CD8-positive, alpha-beta memory T cell (primary cell): ENCODE measurements around the gene TTYH1. TPM values are rescaled to one million over a fixed set of nuclear protein-coding genes. Genes with fewer than 3 reads are reported as not detected.
A peak's percentile ranks its signal among the peaks of the same experiment; 100 is the strongest.
"Not testable (repeated sequence)": the region's sequence is repeated elsewhere in the genome, so short reads cannot be mapped to it uniquely, and the experiment has no call there.

Source experiments
- CTCF ChIA-PET: fragments of 350-600 bp; sonication (Branson Sonifier 250); formaldehyde crosslinking; loops from one replicate; lab custom pipeline; 2021; ENCODE audit warnings: antibody characterized with exemption; lab: Charles Lee
- POLR2A ChIA-PET: fragments of 350-600 bp; sonication (Branson Sonifier 250); formaldehyde crosslinking; loops from one replicate; lab custom pipeline; 2021; ENCODE audit warnings: antibody characterized with exemption; lab: Charles Lee
- DNase-seq, 5 donors: peaks; one replicate each; pipeline versions ENCODE4 v3.0.0 to v3.0.0-alpha.2; 2020 to 2022; ENCODE audit warnings: mixed read lengths in 1 of 5
- H3K27ac ChIP-seq: one replicate; pipeline ENCODE4 v1.7.0; 2013; ENCODE audit warnings: low read depth, mild to moderate bottlenecking, low read length, moderate library complexity
- H3K27me3 ChIP-seq: 2 replicates; pipeline ENCODE4 v1.7.0; 2013; ENCODE audit warnings: low read length, mild to moderate bottlenecking; ENCODE audit not compliant: insufficient read depth, poor library complexity, severe bottlenecking
- H3K36me3 ChIP-seq: 2 replicates; pipeline ENCODE4 v1.7.0; 2013; ENCODE audit warnings: mild to moderate bottlenecking, low read length, moderate library complexity; ENCODE audit not compliant: insufficient read depth
- H3K4me1 ChIP-seq: 2 replicates; pipeline ENCODE4 v1.7.0; 2013; ENCODE audit warnings: mild to moderate bottlenecking, low read length, moderate library complexity; ENCODE audit not compliant: insufficient read depth
- H3K4me3 ChIP-seq: 2 replicates; pipeline ENCODE4 v1.7.0; 2013; ENCODE audit warnings: mild to moderate bottlenecking, low read length
- H3K9me3 ChIP-seq: 2 replicates; pipeline ENCODE4 v1.7.0; 2013; ENCODE audit warnings: mild to moderate bottlenecking, low read length
- H3K27ac Mint-ChIP-seq, 8 donors: one replicate each; pipeline ENCODE4 v1.8.0; 2020 to 2021; ENCODE audit warnings: mixed read lengths in 8 of 8, mild to moderate bottlenecking in 6 of 8, inconsistent platforms in 3 of 8, moderate library complexity in 3 of 8
- H3K27me3 Mint-ChIP-seq, 2 donors: one replicate each; pipeline ENCODE4 v1.8.0; 2020 to 2021; ENCODE audit warnings: mixed read lengths in 2 of 2, mild to moderate bottlenecking in 1 of 2, moderate library complexity in 1 of 2
- H3K36me3 Mint-ChIP-seq, 3 donors: one replicate each; pipeline ENCODE4 v1.8.0; 2020 to 2021; ENCODE audit warnings: mixed read lengths in 3 of 3, inconsistent platforms in 1 of 3, mild to moderate bottlenecking in 1 of 3
- H3K4me1 Mint-ChIP-seq, 3 donors: one replicate each; pipeline ENCODE4 v1.8.0; 2020 to 2021; ENCODE audit warnings: mixed read lengths in 3 of 3, inconsistent platforms in 1 of 3, mild to moderate bottlenecking in 1 of 3
- H3K4me3 Mint-ChIP-seq, 7 donors: one replicate each; pipeline ENCODE4 v1.8.0; 2020 to 2021; ENCODE audit warnings: mixed read lengths in 7 of 7, mild to moderate bottlenecking in 6 of 7, moderate library complexity in 4 of 7, inconsistent platforms in 2 of 7
- H3K9me3 Mint-ChIP-seq, 5 donors: one replicate each; pipeline ENCODE4 v1.8.0; 2020 to 2022; ENCODE audit warnings: mixed read lengths in 5 of 5, mild to moderate bottlenecking in 3 of 5, moderate library complexity in 2 of 5, inconsistent platforms in 1 of 5
- polyA plus RNA-seq: library from polyadenylated mRNA; unstranded; fragments of 300-500 nt; fragmentation: Illumina TruSeq; gene quantifications from one replicate; pipeline ENCODE4 v1.2.3, GENCODE V29; 2021
- total RNA-seq, 2 experiments: library from RNA; stranded (reverse); gene quantifications; one replicate each; pipeline ENCODE4 v1.2.3, GENCODE V29; 2021

TTYH1 gene
- total and polyA plus RNA-seq, 3 experiments from 2014 or later: 0.66 TPM; not detected in 2

DNA sequence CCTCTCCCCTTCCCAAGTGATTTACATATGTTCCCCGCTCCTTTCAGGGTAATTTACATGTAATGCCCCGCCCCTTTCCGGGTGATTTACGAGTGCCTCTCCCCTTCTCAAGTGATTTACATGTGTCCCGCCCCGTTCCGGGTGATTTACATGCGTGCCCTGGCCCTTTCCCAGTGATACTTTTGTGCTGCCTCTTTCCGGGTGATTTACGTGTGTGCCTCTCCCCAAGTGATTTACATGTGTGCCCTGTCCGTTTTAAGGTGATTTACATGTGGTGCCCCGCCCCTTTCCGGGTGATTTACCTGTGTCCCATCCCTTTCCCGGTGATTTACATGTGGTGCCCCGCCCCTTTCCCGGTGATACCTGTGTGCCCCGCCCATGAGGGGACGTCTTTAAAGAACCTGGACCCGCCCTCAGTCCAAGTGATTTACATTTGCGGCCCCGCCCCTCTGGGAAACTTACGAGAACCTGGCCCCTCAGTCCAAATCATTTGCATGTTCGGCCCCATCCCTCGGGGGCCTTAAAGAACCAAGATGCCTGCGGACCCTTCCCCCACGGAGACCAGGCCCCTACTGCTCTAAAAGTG is 48.9 kb downstream of the TTYH1 start:
- H3K4me3 ChIP-seq: peak overlapping the region; percentile 91
- H3K36me3 Mint-ChIP-seq: peaks cover 0 to 33% (median 0%) of the 10 kb centered on the region in 3 donors

DNA sequence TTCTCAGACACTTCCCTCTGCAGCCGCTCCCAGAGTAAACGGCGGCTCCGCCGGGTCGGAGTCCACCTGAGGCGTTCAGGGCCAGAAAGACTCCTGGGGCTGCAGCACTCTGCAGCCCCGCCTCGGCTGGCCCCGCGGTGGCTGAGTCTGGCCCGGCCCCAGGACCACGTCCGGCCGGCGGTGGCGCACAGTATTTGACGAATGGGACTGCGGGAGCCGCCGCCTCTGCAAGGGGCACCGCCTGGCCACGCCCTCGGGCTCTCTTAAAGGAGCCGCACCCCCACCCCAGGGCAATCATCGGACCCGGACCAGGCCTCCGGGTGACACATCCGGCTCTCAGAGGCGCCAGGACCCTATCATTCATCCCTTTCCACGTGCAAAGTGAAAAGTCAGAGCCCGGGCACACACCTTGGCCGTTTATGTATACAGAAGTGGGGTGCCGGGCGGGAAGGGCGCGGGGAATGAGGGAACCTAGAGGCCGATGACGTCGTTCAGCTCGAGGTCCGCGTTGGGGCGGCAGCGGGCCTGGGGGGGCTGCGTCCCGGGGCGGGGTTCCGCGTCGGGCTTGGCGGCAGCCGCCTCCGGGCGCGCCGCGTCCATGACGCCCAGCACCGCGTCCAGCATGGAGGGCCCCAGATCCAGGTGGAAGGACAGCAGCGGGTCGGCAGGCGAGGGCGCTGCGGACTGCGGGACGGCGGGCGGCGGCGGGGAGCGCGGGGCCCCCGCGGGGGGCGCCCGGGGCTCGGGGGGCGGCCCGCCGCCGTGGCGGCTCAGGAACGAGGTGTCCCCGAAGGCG is 49.6 kb downstream of the TTYH1 start:
- Mint-ChIP-seq H3K27me3 (peaks cover 5 to 7% of the 10 kb centered on the region in 2 donors), H3K4me1 (peaks cover 18 to 32% (median 18%) of the 10 kb centered on the region in 3 donors), H3K4me3 (peak overlapping the region; percentile 87 to 99 (median 93)), H3K27ac (peak overlapping the region; percentile 61 to 99 (median 96)), H3K9me3 (peaks cover 0 to 2% (median 0%) of the 10 kb centered on the region in 5 donors), H3K36me3 (peaks cover 0 to 27% (median 0%) of the 10 kb centered on the region in 3 donors)
- ChIA-PET POLR2A (interaction anchor here (1.0 kb wide), 1 partner anchor 16 kb away, joined by 4 read pairs; the partner anchor contains the start of gene LENG8), CTCF (interaction anchor here (1.9 kb wide), 1 partner anchor 16 kb away, joined by 6 read pairs; no protein-coding TSS in a partner anchor)
- H3K9me3 ChIP-seq: no peaks in the 10 kb centered on the region
- H3K4me3 ChIP-seq: peak overlapping the region; percentile 91
- peaks cover 13% of the 10 kb centered on the region for H3K36me3 ChIP-seq
- peak overlapping the region; percentile 76 for H3K27ac ChIP-seq
- H3K27me3 ChIP-seq: no peaks in the 10 kb centered on the region
- H3K4me1 ChIP-seq: peaks cover 21% of the 10 kb centered on the region
- DNase-seq: peak; percentile 54 to 79 (median 61)

More for the DNA sequence above, 48.9 kb downstream of the TTYH1 start:
- H3K27me3 Mint-ChIP-seq: peaks cover 0 to 6% of the 10 kb centered on the region in 2 donors
- H3K9me3 ChIP-seq: no peaks in the 10 kb centered on the region
- H3K9me3 Mint-ChIP-seq: peaks cover 0 to 2% (median 0%) of the 10 kb centered on the region in 5 donors
- peak; percentile 77 to 86 (median 81) for DNase-seq
- H3K27ac ChIP-seq: peak overlapping the region; percentile 76
- peak overlapping the region; percentile 87 to 99 (median 93) for H3K4me3 Mint-ChIP-seq
- H3K36me3 ChIP-seq: peaks cover 20% of the 10 kb centered on the region
- no peaks in the 10 kb centered on the region for H3K27me3 ChIP-seq
- CTCF ChIA-PET: interaction anchor here (0.8 to 3.0 kb wide), 4 partner anchors 11 to 17 kb away, joined by 4 to 9 read pairs (median 6); partner anchors contain the start of gene LENG8
- peaks cover 22 to 37% (median 23%) of the 10 kb centered on the region in 3 donors for H3K4me1 Mint-ChIP-seq
- POLR2A ChIA-PET: interaction anchor here (0.5 to 2.9 kb wide), 6 partner anchors 13 to 1677 kb away, joined by 3 to 35 read pairs (median 4); partner anchors contain the start of genes LENG8 and MYADM
- H3K27ac Mint-ChIP-seq: peak overlapping the region; percentile 94 to 99 (median 96)
- H3K4me1 ChIP-seq: peaks cover 21% of the 10 kb centered on the region

DNA sequence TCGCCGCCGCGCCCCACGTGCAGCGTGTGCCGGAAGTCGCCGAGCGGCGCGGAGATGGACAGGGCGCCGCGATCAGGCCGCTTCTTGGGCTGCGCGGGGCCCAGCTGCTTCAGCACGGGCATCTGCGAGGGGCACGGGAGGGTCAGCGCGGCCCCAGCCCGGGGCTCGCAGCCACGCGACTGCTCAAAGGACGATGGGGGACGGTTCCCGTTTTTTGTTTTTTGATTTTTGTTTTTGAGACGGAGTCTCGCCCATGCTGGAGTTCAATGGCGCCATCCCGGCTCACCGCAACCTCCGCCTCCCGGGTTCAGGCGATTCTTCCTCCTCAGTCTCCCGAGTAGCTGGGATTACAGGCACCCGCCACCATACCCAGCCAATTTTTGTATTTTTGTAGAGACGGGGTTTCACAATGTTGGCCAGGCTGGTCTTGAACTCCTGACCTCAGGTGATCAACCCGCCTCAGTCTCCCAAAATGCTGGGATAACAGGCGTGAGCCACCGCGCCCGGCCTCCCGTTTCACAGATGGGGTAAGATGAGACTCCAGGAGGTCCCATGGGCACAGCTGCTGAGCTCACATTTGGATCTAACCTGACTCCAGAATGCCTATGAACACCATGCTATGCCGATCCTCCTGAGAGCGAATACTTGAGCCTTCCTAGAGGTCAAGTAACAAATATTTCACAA is 50.3 kb downstream of the TTYH1 start:
- POLR2A ChIA-PET: interaction anchor here (0.6 to 1.0 kb wide), 2 partner anchors 16 to 17 kb away, joined by 4 to 8 read pairs; partner anchors contain the start of gene LENG8

DNA sequence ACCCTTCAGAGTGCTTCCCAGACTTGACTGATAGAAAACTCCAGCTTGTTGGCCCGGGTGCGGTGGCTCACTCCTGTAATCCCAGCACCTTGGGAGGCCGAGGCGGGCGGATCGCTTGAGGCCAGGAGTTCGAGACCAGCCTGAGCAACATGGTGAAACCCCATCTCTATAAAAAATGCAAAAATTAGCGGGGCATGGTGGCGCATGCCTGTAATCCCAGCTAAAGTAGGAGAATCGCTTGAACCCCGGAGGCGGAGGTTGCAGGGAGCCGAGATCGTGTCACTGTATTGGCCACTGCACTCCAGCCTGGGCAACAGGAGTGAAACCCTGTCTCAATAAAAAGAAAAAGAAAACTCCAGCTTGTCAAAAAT is 50.8 kb downstream of the TTYH1 start:
- not testable (repeated sequence) for H3K27me3 ChIP-seq, DNase-seq, H3K27ac ChIP-seq, H3K4me3 ChIP-seq, H3K9me3 ChIP-seq, H3K9me3 Mint-ChIP-seq, H3K36me3 ChIP-seq
- Mint-ChIP-seq H3K36me3 (peaks cover 0 to 18% (median 0%) of the 10 kb centered on the region in 3 donors), H3K4me1 (peaks cover 22 to 35% (median 26%) of the 10 kb centered on the region in 3 donors), H3K4me3 (peak overlapping the region; percentile 21 to 93 (median 63)), H3K27ac (peak overlapping the region in 3 of 8 donors; percentile 2 to 75 (median 57)), H3K27me3 (peaks cover 14 to 19% of the 10 kb centered on the region in 2 donors)
- peaks cover 27% of the 10 kb centered on the region for H3K4me1 ChIP-seq
- POLR2A ChIA-PET: interaction anchor here (0.6 kb wide), 1 partner anchor 15 kb away, joined by 8 read pairs; no protein-coding TSS in a partner anchor
- CTCF ChIA-PET: interaction anchor here (1.9 kb wide), 1 partner anchor 15 kb away, joined by 6 read pairs; no protein-coding TSS in a partner anchor

More for the DNA sequence above, 50.3 kb downstream of the TTYH1 start:
- Mint-ChIP-seq H3K27me3 (peaks cover 10 to 14% of the 10 kb centered on the region in 2 donors), H3K27ac (peak overlapping the region in 3 of 8 donors; percentile 57 to 92 (median 75)), H3K4me3 (peak overlapping the region; percentile 57 to 93 (median 64)), H3K4me1 (peaks cover 18 to 30% (median 22%) of the 10 kb centered on the region in 3 donors), H3K9me3 (peaks cover 0 to 2% (median 0%) of the 10 kb centered on the region in 5 donors), H3K36me3 (peaks cover 0 to 23% (median 0%) of the 10 kb centered on the region in 3 donors)
- CTCF ChIA-PET: interaction anchor here (1.9 kb wide), 1 partner anchor 16 kb away, joined by 6 read pairs; no protein-coding TSS in a partner anchor
- Histone ChIP-seq H3K9me3 (no peaks in the 10 kb centered on the region), H3K27ac (no peak overlapping the region), H3K4me1 (peaks cover 23% of the 10 kb centered on the region), H3K27me3 (peaks cover 4% of the 10 kb centered on the region), H3K4me3 (no peak overlapping the region), H3K36me3 (peaks cover 10% of the 10 kb centered on the region)
- DNase-seq: no peak

DNA sequence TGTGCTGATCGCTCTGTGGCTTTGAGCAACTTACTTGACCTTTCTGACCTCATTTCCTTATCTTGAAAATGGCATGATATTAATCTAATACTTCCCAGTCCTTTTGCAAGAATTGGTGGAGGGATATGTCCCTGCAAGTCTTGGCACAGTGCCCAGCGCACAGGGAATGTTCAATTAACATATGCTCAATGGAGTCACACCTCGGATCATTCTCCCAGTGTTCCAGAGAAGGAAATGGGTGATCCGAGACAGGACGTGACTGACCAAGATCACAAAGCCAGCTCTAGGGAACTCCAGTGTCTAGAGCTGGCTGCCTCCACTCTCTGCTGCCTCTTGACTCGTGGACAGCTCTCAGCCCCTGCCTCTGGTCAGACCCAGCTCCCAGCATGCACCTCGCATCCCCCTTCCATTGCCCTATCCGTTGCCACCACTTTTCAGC is 54.3 kb downstream of the TTYH1 start:
- ChIA-PET CTCF (interaction anchor here (0.9 to 1.2 kb wide), 2 partner anchors 9 to 21 kb away, joined by 3 read pairs; partner anchors contain the start of gene LENG8), POLR2A (no interaction called here)
- H3K4me1 ChIP-seq: peaks cover 10% of the 10 kb centered on the region
- H3K4me3 ChIP-seq: no peak overlapping the region
- no peak overlapping the region for H3K27ac ChIP-seq
- peaks cover 9% of the 10 kb centered on the region for H3K27me3 ChIP-seq
- Mint-ChIP-seq H3K27me3 (peaks cover 20 to 32% of the 10 kb centered on the region in 2 donors), H3K27ac (no peak overlapping the region), H3K4me3 (no peak overlapping the region), H3K4me1 (peaks cover 11 to 15% (median 13%) of the 10 kb centered on the region in 3 donors), H3K9me3 (no peaks in the 10 kb centered on the region), H3K36me3 (no peaks in the 10 kb centered on the region)
- DNase-seq: peak in 1 of 5 donors; percentile 2
- H3K9me3 ChIP-seq: no peaks in the 10 kb centered on the region
- no peaks in the 10 kb centered on the region for H3K36me3 ChIP-seq

DNA sequence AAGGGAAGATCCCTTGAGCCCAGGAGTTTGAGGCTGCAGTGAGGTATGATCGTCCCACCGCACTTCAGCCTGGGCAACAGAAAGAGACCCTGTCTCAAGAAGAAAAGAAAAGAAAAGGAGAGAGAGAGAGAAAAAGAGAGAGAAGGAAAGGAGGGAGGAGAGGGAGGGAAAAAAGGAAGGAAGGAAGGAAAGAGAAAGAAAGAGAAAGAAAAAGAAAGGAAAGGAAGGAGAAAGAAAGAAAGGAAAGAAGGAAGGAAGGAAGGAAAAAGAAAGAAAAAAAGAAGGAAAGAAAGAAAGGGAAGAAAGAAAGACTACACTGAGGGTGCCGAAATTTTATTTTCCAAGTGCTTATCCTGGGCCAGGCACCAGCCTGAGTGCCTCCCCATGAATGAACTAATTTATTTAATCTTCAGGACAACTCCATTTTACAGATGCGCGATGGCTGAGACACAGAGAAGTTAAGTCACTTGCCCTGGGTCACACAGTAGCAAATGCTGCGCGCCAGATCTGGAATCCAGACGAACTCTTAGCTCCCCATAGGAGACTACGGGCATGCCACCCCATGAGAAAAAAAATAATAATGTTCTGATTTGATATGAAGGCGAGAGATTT is 55.1 kb downstream of the TTYH1 start:
- DNase-seq: peak in 1 of 5 donors; percentile 2
- Mint-ChIP-seq H3K4me3 (peak overlapping the region in 1 of 7 donors; percentile 35), H3K27ac (peak overlapping the region in 1 of 8 donors; percentile 14), H3K4me1 (peaks cover 10 to 13% (median 11%) of the 10 kb centered on the region in 3 donors), H3K36me3 (no peaks in the 10 kb centered on the region), H3K27me3 (peaks cover 20 to 37% of the 10 kb centered on the region in 2 donors), H3K9me3 (no peaks in the 10 kb centered on the region)
- ChIA-PET CTCF (interaction anchor here (0.9 to 1.6 kb wide), 2 partner anchors 11 to 22 kb away, joined by 3 to 6 read pairs; partner anchors contain the start of gene LENG8), POLR2A (no interaction called here)
- Histone ChIP-seq H3K27ac (no peak overlapping the region), H3K9me3 (no peaks in the 10 kb centered on the region), H3K27me3 (peaks cover 9% of the 10 kb centered on the region), H3K36me3 (no peaks in the 10 kb centered on the region), H3K4me1 (peaks cover 6% of the 10 kb centered on the region), H3K4me3 (no peak overlapping the region)
